GM18868 (cell line): Measurements from ENCODE around the gene MOB1B.

Experiments
- ATAC-seq: cut with Tn5 transposase; IDR thresholded peaks from one replicate; pipeline ENCODE4 v1.9.1; 2021; ENCODE audit warnings: mild to moderate bottlenecking, moderate library complexity; ENCODE audit not compliant: unreplicated experiment

Gene MOB1B

DNA sequence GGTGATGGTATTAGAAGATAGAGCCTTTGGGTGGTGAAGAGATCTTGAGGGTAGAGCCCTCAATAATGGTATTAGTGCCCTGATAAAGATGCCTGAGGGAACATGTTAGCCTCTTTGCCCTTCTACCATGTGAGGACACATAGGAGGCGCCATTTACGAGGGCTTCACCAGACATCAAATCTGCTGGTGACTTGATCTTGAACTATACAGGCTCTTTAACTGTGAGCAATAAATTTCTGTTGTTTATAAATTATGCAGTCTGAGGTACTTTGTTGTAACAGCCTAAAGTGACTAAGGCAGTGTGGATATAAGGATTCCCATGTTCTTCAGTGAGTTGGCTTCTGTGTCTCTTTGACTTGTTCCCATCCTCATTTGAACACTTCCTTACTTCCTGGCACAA is 11.8 kb downstream of the MOB1B start:
- ATAC-seq, result no peak

DNA sequence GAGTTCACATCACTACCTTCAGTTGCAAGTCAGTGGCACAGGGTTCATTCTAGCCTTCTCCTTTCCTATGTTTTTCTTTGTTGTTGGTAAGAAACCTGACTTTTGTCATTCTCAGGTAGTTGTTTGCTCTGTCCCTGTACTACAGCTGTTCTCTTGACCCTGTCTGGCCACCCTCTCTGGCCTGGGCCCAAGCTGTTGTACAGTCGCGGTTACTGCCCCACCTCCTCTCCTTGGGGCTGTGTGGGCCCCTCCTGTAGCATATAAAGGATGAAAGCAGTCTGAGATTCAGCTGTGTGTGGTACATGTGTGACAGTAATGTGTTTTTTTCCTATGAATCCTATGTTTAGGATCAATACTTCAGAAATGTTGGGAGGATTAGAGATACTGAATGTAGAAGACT is 12.5 kb downstream of the MOB1B start:
- ATAC-seq, result no peak

DNA sequence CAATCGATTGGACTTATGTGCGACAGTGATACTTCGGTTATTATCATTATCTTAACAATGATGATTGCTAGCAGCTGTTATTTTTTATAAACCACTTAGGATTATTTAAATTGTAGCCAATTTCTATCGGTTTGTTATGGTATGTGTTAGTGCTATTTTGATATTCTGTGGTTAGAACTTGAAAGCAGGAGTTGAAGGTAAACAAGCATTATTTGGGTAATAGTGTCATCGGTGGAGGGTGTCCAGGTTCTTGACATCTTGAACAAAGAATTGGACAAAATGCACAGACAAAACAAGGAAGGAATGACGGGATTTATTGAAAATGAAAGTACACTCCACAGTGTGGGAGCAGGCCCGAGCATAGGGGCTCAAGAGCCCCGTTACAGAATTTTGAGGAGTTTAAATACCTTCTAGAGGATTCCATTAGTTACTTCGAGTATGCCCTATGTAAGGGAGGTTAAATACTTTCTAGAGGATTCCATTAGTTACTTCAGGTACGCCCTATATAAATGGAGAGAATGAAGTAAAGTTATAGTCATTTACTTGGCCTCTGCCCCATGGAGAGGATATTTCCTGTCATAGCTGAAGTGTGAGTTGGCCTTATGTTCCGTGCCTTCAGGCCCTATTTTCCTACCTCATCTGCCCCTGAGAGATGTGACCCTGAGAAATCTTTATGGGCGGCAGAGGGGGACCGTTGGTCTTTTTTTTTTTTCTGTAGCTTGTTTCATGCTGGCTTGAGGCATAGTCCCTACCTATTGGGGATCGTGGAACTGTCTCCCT is 13.1 kb downstream of the MOB1B start:
- no peak for ATAC-seq

DNA sequence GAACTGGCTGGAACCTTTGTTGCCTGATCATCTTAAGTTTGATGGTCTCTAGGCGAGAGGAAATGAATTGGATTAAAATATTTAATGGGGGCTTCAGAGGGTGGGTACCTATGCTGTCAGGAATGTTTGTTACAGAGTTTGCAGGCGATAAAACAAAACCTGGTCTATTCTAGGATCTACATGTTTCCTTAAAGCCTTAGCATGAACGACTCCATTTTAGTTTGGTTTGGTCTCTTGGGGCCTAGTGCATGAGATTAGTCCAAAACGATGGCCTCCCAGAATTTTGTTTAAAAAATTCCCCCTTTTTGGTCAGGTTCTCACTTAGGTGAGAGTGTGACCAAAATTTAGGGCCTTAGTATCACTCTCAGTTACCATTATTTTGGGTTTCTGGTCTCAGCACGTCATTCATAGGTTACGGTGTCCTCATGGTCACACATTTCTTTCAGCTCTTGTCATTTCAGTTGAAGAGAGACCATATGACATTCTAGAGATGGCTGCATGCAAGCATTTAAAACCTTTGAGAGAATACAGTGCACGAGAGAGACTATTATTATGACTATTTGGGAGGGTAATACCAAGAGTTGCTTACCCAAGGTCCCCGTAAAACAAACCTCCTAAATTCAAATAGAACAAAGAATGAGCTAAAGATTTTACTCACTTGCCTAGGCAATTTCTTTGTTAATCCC is 13.8 kb downstream of the MOB1B start:
- peak; percentile 82 for ATAC-seq

DNA sequence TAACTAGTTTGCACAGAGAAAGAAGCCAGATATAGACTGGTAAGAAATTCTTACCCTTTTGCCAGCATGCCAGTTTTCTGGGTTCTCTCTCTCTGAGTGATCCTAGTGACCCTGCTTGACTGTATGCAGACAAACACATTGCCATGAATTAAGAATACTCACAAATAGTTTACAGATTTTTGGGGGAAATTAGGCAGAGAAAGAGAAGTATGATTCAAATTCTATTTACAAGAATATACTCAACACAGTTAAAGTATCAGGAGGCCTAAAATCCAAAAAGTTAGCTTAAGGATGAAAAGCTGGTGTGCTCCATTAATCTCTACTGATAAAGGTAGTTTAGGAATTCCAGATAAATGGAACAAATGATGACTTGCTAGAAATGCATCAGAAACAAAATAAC is 18.4 kb downstream of the MOB1B start:
- ATAC-seq, result no peak

DNA sequence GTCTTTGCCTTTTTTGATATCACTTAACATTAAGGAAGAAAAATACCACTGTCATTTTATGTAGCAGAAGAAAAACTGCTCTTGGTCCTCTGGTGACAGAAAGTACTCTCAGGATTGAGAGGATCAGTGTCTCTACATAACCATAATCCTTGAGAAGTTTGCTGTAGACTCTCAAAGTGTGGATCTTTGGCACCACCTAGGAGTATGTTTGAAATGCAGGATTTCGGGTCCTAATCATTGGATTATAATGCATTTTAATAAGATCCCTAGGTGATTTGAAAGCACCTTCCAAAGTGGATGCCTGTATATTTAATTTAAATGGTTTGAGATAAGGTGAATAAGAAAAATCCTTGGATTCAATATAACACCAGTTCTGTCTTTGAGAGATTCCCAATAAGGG is 23.2 kb downstream of the MOB1B start:
- no peak for ATAC-seq

DNA sequence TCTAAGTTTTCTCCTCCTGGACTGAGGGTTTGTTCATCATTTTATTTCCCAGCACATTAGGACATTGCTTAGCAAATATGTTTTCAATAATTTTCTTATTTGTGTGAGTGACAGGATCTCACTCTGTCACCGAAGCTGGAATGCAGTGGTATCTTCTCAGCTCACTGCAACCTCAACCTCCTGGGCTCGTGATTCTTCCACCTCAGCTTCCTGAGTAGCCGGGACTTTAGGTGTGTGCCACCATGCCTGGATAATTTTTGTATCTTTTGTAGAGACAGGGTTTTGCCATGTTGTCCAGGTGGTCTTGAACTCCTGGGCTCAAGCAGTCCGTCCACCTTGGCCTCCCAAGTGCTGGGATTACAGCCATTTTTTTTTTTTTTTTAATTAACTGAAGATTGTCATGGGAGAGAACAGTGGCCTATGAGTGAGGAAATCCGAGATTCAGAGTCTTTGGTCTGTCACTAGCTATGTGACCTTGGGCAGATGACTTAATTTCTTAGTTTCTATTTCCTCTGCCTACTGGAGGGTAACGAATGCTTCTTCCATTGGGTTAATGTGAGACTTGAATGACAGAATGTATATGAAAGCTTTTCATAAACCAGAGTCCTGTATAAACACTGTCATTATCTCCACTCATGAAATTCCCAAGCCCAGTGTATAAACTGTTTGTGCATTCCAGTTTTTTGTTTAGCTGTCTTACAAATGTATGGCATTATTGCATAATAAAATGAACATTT is 23.9 kb downstream of the MOB1B start:
- ATAC-seq, result peak; percentile 65

DNA sequence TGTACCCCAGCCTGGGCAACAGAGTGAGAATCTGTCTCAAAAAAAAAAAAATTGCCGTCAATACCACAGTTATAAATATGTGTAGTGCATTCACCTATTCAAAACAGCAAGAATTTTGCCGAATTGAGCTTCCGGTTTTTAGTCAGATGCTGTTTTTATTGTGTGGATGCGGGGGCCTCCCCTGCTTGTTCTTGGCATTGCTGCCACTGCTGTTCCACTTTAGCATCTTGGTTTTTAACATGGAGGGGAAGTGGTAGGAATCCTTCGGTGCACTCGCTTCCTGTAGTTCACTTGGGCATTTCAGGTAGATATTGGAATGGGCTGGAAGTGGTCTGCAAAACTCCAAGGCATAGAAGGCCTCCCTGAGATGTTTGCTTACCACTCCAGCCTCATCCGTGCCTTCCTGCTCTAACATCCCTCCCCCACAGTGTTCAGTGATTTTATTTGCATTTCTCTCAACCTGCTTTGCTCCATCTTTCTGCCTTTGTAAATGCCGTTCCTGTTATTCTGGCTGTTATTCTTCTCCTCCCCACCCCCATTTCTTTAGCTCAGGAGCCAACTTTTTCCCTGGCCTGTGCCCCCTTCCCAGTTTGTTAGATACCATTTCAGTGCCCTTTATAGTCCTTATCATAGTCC is 25.5 kb downstream of the MOB1B start:
- ATAC-seq, result peak; percentile 44

DNA sequence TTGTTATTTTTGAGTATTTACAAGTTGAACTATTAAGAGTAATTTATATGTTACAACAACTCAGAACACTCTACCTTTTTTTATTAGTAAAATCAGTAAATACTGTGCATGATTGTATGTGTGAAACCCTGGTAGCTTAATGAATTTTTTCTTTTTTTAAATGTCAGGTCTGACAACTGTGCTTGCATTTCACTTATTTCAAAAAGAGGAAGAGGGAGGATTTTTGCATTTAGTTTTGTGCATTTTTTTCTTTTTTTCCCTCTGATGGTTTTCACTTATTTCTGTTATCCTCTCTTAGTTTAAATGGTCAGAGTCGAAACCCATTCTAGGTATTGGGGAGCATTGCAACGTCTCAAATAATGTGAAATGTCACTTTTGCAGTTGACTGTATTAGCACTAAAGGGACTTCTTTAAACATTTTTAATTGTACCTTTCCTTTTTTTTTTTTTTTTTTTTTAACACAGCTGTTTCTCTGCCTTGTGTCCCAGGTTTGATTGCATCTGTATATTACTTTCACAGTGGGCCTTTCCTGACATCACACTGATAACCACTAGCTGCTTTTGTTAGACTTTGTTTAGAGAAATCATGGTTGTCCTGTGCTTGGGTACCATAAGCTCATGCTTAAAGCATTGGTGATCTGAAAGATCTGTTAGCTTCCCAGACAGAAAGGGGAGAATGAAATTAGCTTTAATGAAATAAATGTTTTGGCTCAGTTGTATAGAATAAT is 28.5 kb downstream of the MOB1B start:
- ATAC-seq, result no peak

DNA sequence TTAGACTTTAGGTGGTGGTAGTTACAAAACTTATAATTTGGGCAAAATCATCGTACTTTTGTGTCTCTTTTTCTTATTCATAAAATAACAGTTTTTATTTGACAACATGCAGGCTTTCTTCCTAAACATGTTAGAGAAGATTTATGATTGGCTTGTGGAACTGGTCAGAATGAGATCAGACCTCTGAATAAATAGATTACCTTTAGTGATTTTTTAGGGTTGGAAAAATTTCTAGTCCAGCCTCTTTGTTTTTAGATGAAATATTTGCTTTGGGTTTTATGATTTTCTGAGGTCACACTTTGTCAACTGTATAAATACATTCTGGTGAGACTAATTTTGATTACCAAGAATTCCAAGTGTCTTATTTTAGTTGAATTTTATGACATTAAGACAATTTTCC is 29.2 kb downstream of the MOB1B start:
- no peak for ATAC-seq

DNA sequence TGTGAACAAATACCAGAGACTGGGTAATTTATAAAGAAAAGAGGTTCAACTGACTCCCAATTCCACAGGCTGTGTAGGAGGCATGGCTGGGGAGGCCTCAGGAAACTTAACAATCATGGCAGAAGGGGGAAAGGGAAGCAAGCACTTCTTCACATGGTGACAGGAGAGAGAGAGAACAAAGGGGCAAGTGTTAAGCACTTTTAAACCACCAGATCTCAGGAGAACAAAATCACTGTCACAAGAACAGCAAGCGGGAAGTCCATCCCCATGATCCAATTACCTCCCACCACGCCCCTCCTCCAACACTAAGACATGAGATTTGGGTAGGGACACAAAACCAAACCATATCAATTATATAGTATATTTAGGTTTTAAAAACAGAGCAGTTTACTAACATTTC is 30.8 kb downstream of the MOB1B start:
- ATAC-seq, result no peak

DNA sequence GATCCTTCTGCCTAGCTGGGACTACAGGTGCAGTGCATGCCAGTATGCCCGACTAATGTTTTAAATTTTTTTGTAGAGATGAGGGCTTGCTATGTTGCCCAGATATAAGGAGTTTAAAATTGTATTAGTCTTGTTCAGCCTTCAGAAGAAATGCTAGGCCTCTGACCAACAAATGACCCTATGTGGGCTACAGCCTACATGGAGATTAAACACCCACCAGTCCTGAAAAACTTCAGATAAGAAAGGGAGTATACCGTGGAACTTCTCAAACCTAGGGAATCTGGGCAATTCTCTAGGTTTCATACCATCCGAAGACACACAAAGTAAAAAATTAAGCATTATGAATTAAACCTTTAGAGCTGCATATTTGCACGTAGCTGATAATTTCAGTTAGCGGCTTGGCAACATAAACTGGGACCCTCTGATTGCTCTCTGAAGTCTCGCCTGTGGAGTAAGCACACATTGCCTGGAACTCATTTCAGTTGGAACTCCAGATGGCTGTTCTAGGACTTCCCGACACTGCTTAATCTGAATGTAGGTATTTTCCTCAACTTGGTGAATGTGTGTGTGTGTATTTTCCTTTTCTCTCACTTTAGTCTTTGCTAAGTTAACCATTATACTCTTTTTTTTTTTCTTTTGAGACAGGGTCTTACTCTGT is 33.0 kb downstream of the MOB1B start:
- no peak for ATAC-seq

DNA sequence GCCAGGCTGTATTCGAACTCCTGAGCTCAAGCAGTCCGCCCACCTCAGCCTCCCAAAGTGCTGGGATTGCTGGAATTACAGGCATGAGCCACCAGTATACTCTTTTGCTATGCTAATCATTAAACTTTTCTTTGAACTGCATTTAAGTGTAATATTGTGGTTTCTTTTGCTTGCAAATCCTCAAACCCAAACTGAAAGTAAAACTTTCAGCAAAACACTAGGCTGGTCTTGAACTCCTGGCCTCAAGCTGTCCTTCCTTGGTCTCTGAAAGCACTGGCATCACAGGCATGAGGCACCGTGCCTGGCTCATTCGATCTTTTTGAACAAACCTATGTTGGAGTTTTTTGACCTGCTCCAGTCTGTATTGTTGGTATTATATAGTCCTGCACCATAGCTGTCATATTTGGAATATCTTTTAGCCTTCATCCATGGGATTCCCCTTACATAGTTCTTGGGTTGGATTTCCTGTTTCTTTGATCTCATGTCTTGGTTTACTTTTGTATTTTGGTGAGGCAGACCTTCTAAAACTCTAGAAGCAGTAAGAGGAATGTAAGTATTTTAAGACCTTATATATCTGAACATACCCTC is 34.1 kb downstream of the MOB1B start:
- peak; percentile 37 for ATAC-seq

DNA sequence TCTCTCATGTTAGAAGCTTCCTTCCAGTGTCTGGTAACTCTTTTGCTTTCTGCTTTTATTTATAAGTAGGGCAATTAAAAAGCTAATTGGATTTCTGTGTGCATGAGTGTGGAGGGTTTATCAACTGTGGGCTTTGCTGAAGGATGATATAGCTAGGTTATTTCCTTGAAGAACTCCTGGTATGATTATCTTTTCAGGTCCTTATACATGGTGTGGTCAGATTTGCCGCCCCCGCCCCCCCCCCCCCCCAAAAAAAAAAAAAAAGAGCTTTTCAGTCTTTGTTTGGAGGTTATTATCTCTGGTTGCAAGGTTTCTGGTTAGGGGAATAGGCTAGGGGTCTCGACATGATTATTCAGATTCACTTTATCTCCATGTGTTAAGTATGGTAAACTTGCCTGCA is 35.9 kb downstream of the MOB1B start:
- no peak for ATAC-seq

DNA sequence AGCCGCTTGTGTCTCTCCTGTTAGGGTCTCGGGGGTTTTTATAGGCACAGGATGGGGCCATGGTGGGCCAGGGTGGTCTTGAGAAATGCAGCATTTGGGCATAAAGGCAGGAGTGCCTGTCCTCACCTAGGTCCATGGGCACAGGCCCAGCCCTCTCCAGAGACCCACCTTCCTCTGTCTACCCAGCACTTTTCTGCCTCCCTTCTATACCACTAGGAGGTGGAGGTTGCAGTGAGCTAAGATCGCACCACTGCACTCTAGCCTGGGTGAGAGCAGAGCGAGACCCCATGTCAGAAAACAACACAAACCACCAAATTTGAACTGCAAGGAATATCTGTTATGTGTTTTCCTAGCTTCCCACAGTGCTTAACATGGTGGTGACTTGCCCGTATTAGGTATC is 38.0 kb downstream of the MOB1B start:
- no peak for ATAC-seq

DNA sequence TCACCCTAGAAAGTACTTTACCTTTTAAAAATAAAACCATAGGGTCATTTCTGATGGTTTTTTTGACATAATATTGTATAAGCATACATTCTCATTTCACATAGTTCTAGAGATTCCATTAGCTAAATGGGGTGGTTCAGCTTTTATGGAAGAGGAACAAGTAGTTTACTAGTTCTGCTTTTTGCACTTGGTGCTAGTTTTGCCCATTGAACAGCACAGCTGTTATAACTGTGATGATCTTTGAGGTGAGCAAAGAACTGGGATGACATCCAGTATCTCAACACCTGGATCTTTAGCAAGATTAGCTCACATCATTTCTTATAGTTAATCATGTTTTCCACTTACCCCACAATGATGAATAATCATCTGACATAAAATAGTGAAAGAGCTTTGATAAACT is 40.9 kb downstream of the MOB1B start:
- ATAC-seq, result peak; percentile 75

DNA sequence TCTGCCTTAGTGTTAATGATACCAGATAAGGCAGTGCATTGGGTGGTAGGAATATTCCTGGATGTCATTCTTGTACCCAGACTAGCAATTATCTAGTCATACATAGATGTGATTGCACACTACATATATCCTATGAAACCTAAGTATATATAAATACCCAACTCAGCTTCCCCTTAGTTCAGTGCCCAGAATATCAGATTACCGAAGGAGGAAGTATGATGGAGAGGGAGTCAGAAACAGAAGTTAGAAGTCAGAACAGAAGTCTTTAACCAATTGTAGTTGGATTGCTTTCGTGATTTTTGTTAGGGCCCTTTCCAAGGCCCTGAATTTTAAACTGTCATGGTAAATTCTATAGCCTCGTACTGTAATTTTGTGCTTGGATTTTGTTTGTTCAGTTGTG is 42.9 kb downstream of the MOB1B start:
- peak; percentile 69 for ATAC-seq

DNA sequence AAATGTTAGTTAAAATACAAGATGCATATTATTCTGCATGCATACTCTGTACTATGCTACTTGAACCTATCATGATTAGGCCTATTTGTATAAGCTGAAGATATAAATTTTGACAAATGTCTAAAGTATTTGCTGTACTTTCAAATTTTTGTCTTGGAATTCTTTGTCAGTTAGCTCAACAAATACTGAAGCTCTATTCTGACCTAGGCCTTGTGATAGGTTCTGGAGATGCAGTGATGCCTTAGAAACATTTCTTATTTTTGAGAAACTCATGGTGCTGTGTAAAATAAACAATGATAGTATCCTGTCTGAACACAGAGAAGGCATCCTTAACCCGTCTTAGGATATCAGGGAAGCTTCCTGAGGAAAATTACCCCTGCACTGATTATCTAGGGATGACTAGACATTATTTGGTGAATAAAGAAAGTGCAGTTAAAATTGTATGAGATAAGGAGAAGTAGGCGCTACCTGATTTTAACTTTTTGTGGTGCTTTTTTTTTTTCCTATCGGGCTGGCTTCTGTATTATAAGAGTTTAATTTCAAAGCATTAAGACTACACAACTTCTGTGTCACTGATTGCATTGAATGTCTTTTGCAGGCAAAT is 43.4 kb downstream of the MOB1B start:
- ATAC-seq, result no peak

DNA sequence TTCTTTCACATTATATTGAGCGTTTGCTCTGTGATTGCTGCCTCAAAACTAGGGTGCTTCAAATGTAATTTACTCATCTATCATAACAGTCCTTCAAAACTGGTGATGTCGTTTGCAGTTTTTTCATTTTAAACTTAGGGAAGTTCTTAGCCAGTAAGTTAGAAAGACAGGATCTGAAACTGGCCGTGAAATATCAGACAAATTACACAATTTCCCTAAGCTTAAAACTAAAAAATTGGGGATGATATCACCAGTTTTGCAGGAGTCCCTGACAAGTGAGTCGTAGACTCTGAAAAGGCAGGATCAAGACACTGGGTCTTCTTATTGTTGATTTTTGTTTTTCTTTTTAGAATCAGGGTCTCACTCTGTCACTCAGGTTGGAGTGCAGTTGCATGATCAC is 44.8 kb downstream of the MOB1B start:
- no peak for ATAC-seq
